AG04449 (cell line): ENCODE data around the gene SF3B1.
A peak's percentile ranks its signal among the peaks of the same experiment; 100 is the strongest.
"Not testable (repeated sequence)": the region's sequence is repeated elsewhere in the genome, so short reads cannot be mapped to it uniquely, and the experiment has no call there.

Experiments used
- CTCF ChIA-PET: fragments of 350-600 bp; formaldehyde crosslinking; extraction: SDS; loops from one replicate; lab custom pipeline; 2021; ENCODE audit warnings: antibody characterized with exemption; lab: Yijun Ruan, JAX
- POLR2A ChIA-PET: fragments of 400-600, 350-600 bp; formaldehyde crosslinking; extraction: SDS; loops from one replicate; lab custom pipeline; 2020; ENCODE audit warnings: antibody characterized with exemption, inconsistent platforms; lab: Yijun Ruan, JAX
- DNase-seq: peaks from one replicate; pipeline ENCODE4 v3.0.0-alpha.2; 2010; ENCODE audit warnings: low read depth, low spot score
- H3K4me3 ChIP-seq: 2 replicates; pipeline ENCODE4 v1.5.1; 2011; ENCODE audit warnings: low read depth, mild to moderate bottlenecking, control low read depth, low read length
- CTCF ChIP-seq: IDR thresholded peaks from one replicate; pipeline ENCODE4 v1.5.1; 2011; ENCODE audit warnings: mild to moderate bottlenecking, moderate library complexity, low read length, control low read depth, inconsistent platforms; ENCODE audit not compliant: insufficient read depth; ENCODE audit errors: missing control alignments

SF3B1 gene

GRCh38 chr2:197434541-197435513, at the start of gene SF3B1:
TSS of gene SF3B1 (minus strand) at chr2:197435028. CDS start at chr2:197434999, 29 bp downstream.
- ChIA-PET CTCF (interaction anchor here (0.8 kb wide), 1 partner anchor 18 kb away, joined by 3 read pairs; the partner anchor contains the start of gene COQ10B), POLR2A (interaction anchor here (0.6 to 1.9 kb wide), 9 partner anchors 9 to 1802 kb away, joined by 3 to 25 read pairs (median 4); partner anchors contain the start of genes COQ10B, HSPD1, HSPE1 and MARS2)
- DNase-seq = peak; percentile 89
- no peak for TF ChIP-seq CTCF
- peak within 1 kb of the TSS; percentile 93 for H3K4me3 ChIP-seq

- H3K4me3 ChIP-seq, DNase-seq, CTCF ChIA-PET: not testable (repeated sequence)
- POLR2A ChIA-PET = interaction anchor here (1.1 kb wide), 1 partner anchor 17 kb away, joined by 3 read pairs; no protein-coding TSS in a partner anchor
Measured at GRCh38 chr2:197484248-197484647, 49.4 kb upstream of the SF3B1 start.

GRCh38 chr2:197480165-197481036, 45.6 kb upstream of the SF3B1 start:
- no peak for DNase-seq
- POLR2A ChIA-PET = no interaction called here

GRCh38 chr2:197477797-197478196, 43.0 kb upstream of the SF3B1 start:
- no peak for TF ChIP-seq CTCF
- ChIA-PET POLR2A (no interaction called here), CTCF (interaction anchor here (1.2 kb wide), 1 partner anchor 19 kb away, joined by 4 read pairs; no protein-coding TSS in a partner anchor)
- no peak for DNase-seq
- H3K4me3 ChIP-seq = no peak overlapping the region

More at GRCh38 chr2:197480165-197481036, 45.6 kb upstream of the SF3B1 start:
- CTCF ChIA-PET = no interaction called here
- TF ChIP-seq CTCF = no peak
- no peak overlapping the region for H3K4me3 ChIP-seq

- POLR2A ChIA-PET = no interaction called here
- TF ChIP-seq CTCF = no peak
- no peak overlapping the region for H3K4me3 ChIP-seq
- no peak for DNase-seq
- CTCF ChIA-PET = no interaction called here
Measured at GRCh38 chr2:197472166-197472565, 37.3 kb upstream of the SF3B1 start.

- no peak overlapping the region for H3K4me3 ChIP-seq
- TF ChIP-seq CTCF = no peak
- POLR2A ChIA-PET = interaction anchor here (1.4 kb wide), 1 partner anchor 30 kb away, joined by 4 read pairs; the partner anchor contains the start of gene SF3B1
- CTCF ChIA-PET = interaction anchor here (0.6 to 1.3 kb wide), 3 partner anchors 10 to 351 kb away, joined by 3 read pairs; no protein-coding TSS in a partner anchor
- no peak for DNase-seq
Measured at GRCh38 chr2:197464175-197464574, 29.3 kb upstream of the SF3B1 start.
